IMR-90 (cell line): ENCODE data around the gene NFAT5. TPM values are rescaled to one million over a fixed set of nuclear protein-coding genes. Genes with fewer than 3 reads are reported as not detected.

Source experiments
- ATAC-seq: fragments of 200-7000 bp; cut with Tn5 transposase; 2 replicates; pipeline ENCODE4 v1.9.1; 2020; ENCODE audit warnings: low read depth, mild to moderate bottlenecking, moderate library complexity
- BruUV-seq: library from RNA; stranded (reverse); fragments of 400-500 nt; replicated peaks from 2 replicates; lab custom pipeline; 2021; lab: Mats Ljungman, UMichigan
- CTCF ChIA-PET: fragments of 300-600 bp; formaldehyde crosslinking; extraction: SDS; loops from one replicate; lab custom pipeline; 2021; ENCODE audit warnings: antibody characterized with exemption; lab: Yijun Ruan, JAX
- POLR2A ChIA-PET: fragments of 300-600 bp; sonication (Branson Sonifier 250); formaldehyde crosslinking; loops from one replicate; lab custom pipeline; 2022; ENCODE audit warnings: antibody characterized with exemption; ENCODE audit not compliant: unreplicated experiment; lab: Charles Lee
- DNase-seq: peaks from one replicate; pipeline ENCODE4 v3.0.0; 2013
- H2AFZ ChIP-seq: replicated peaks from 2 replicates; pipeline ENCODE3; 2013; ENCODE audit warnings: low read length, mild to moderate bottlenecking; ENCODE audit not compliant: poor library complexity
- H2AK5ac ChIP-seq: 2 replicates; pipeline ENCODE4 v1.6.1; 2013; ENCODE audit warnings: low read depth, low read length, inconsistent platforms
- H2AK9ac ChIP-seq: replicated peaks from 2 replicates; pipeline ENCODE3; 2013; ENCODE audit warnings: mild to moderate bottlenecking, low read depth, low read length, moderate library complexity; ENCODE audit not compliant: poor library complexity
- H2BK120ac ChIP-seq: 2 replicates; pipeline ENCODE4 v1.6.1; 2013; ENCODE audit warnings: low read depth, low read length, inconsistent platforms
- H2BK15ac ChIP-seq: 3 replicates; pipeline ENCODE4 v1.6.1; 2013; ENCODE audit warnings: low read depth, low read length, inconsistent platforms
- H2BK20ac ChIP-seq: 2 replicates; pipeline ENCODE4 v1.6.1; 2013; ENCODE audit warnings: low read depth, mild to moderate bottlenecking, inconsistent platforms, low read length, moderate library complexity
- H2BK5ac ChIP-seq: 2 replicates; pipeline ENCODE4 v1.6.1; 2013; ENCODE audit warnings: mild to moderate bottlenecking, low read depth, low read length, inconsistent platforms; ENCODE audit not compliant: poor library complexity, severe bottlenecking
- H3K14ac ChIP-seq: replicated peaks from 2 replicates; pipeline ENCODE4 v1.6.1; 2013; ENCODE audit warnings: low read depth, low read length, inconsistent platforms
- H3K18ac ChIP-seq: 2 replicates; pipeline ENCODE4 v1.6.1; 2013; ENCODE audit warnings: low read depth, low read length, control low read depth
- H3K23ac ChIP-seq: 2 replicates; pipeline ENCODE4 v1.6.1; 2013; ENCODE audit warnings: low read depth, low read length, inconsistent platforms
- H3K27ac ChIP-seq: 2 replicates; pipeline ENCODE4 v1.5.1; 2013; ENCODE audit warnings: mild to moderate bottlenecking, control low read depth, low read length; ENCODE audit not compliant: insufficient read depth
- H3K27me3 ChIP-seq: 2 replicates; pipeline ENCODE4 v1.6.1; 2013; ENCODE audit warnings: low read length; ENCODE audit not compliant: control insufficient read depth, insufficient read depth
- H3K36me3 ChIP-seq: 2 replicates; pipeline ENCODE4 v1.6.1; 2013; ENCODE audit warnings: low read length, mixed read lengths; ENCODE audit not compliant: control insufficient read depth, insufficient read depth
- H3K4ac ChIP-seq: 2 replicates; pipeline ENCODE4 v1.6.1; 2013; ENCODE audit warnings: low read depth, low read length, inconsistent platforms
- H3K4me1 ChIP-seq: 2 replicates; pipeline ENCODE4 v1.6.1; 2013; ENCODE audit warnings: low read length, mixed read lengths; ENCODE audit not compliant: control insufficient read depth, insufficient read depth
- H3K4me2 ChIP-seq: 2 replicates; pipeline ENCODE4 v1.6.1; 2013; ENCODE audit warnings: low read depth, mild to moderate bottlenecking, control low read depth, low read length, moderate library complexity
- H3K4me3 ChIP-seq: 2 replicates; pipeline ENCODE4 v1.5.1; 2013; ENCODE audit warnings: low read depth, mild to moderate bottlenecking, control low read depth, low read length, moderate library complexity; ENCODE audit not compliant: insufficient read depth
- H3K56ac ChIP-seq: 2 replicates; pipeline ENCODE4 v1.6.1; 2013; ENCODE audit warnings: low read length, inconsistent platforms; ENCODE audit not compliant: insufficient read depth; ENCODE audit errors: extremely low read depth
- H3K79me1 ChIP-seq, 2 experiments: 2 replicates each; pipeline ENCODE4 v1.6.1; 2013; ENCODE audit warnings: low read length in 2 of 2, inconsistent platforms in 1 of 2, low read depth in 1 of 2
- H3K9ac ChIP-seq: 2 replicates; pipeline ENCODE4 v1.6.1; 2013; ENCODE audit warnings: low read depth, low read length, control low read depth
- H3K9me1 ChIP-seq: 2 replicates; pipeline ENCODE4 v1.6.1; 2013; ENCODE audit warnings: low read length, inconsistent platforms; ENCODE audit not compliant: insufficient read depth
- H3K9me3 ChIP-seq: 2 replicates; pipeline ENCODE4 v1.6.1; 2013; ENCODE audit warnings: low read length; ENCODE audit not compliant: control insufficient read depth, insufficient read depth
- H4K20me1 ChIP-seq: 2 replicates; pipeline ENCODE4 v1.6.1; 2013; ENCODE audit warnings: low read length, inconsistent platforms; ENCODE audit not compliant: insufficient read depth
- H4K5ac ChIP-seq: 2 replicates; pipeline ENCODE4 v1.6.1; 2013; ENCODE audit warnings: mild to moderate bottlenecking, low read depth, low read length, control low read depth
- H4K8ac ChIP-seq, 2 experiments: 2 replicates each; pipeline ENCODE4 v1.6.1; 2013; ENCODE audit warnings: low read depth in 2 of 2, low read length in 2 of 2, control low read depth in 1 of 2, inconsistent platforms in 1 of 2
- H4K91ac ChIP-seq: 2 replicates; pipeline ENCODE4 v1.6.1; 2013; ENCODE audit warnings: low read depth, low read length, inconsistent platforms; ENCODE audit not compliant: insufficient read depth
- BHLHE40 ChIP-seq: fragments of 150-350 bp; IDR thresholded peaks from 2 replicates; pipeline ENCODE4 v1.6.1; 2016; ENCODE audit warnings: mild to moderate bottlenecking, low read depth, low read length
- CEBPB ChIP-seq: IDR thresholded peaks from 2 replicates; pipeline ENCODE4 v1.6.1; 2012; ENCODE audit warnings: low read depth, low read length, improper control_type of control experiment
- MAZ ChIP-seq: IDR thresholded peaks from 2 replicates; pipeline ENCODE4 v1.6.1; 2012; ENCODE audit warnings: low read depth, mild to moderate bottlenecking, low read length, improper control_type of control experiment, moderate library complexity, borderline replicate concordance
- MXI1 ChIP-seq: IDR thresholded peaks from 2 replicates; pipeline ENCODE4 v1.6.1; 2012; ENCODE audit warnings: low read depth, mild to moderate bottlenecking, low read length, moderate library complexity, borderline replicate concordance
- NFE2L2 ChIP-seq: fragments of 150-350 bp; IDR thresholded peaks from 2 replicates; pipeline ENCODE4 v1.6.1; 2016; ENCODE audit warnings: low read depth, mild to moderate bottlenecking, low read length
- RAD21 ChIP-seq: IDR thresholded peaks from 2 replicates; pipeline ENCODE4 v1.6.1; 2012; ENCODE audit warnings: low read length, improper control_type of control experiment
- RFX5 ChIP-seq: IDR thresholded peaks from 2 replicates; pipeline ENCODE4 v1.8.0; 2012; ENCODE audit warnings: low read depth, mild to moderate bottlenecking, low read length, moderate library complexity
- WGBS, 2 experiments: methylation state at CpG; one replicate each; pipeline versions ENCODE4 v1.1.5 to v1.1.7; 2013; ENCODE audit warnings: missing lambda C conversion rate in 2 of 2; ENCODE audit not compliant: insufficient read length in 1 of 2; ENCODE audit errors: extremely low coverage in 2 of 2; 5-methylcytosine and 5-hydroxymethylcytosine counted together
- dilution Hi-C: fragments of 300-500 bp; cut with HindIII; formaldehyde crosslinking; loops from one replicate; pipeline ENCODE4 v1.14.3; 2018; ENCODE audit warnings: low sequenced_read_pairs; ENCODE audit not compliant: unreplicated experiment
- in situ Hi-C: fragments of 300-500 bp; cut with MboI; formaldehyde crosslinking; loops from 3 replicates; pipeline ENCODE4 v1.14.3; 2019; ENCODE audit warnings: low sequenced_read_pairs, inconsistent platforms, mixed read lengths
- intact Hi-C: fragments of 100-400 bp; cut with micrococcal nuclease; formaldehyde crosslinking; loops from 2 replicates; pipeline ENCODE4 v1.10.0; 2022
- polyA plus RNA-seq, 3 experiments: library from polyadenylated mRNA; depleted of rRNA; stranded (reverse); fragments of >200 nt; gene quantifications; 2 replicates each; pipeline ENCODE4 v1.2.3, GENCODE V29; 2012; ENCODE audit warnings: low replicate concordance in 1 of 3
- total RNA-seq: library from RNA; depleted of rRNA; stranded (reverse); fragments of >200 nt; gene quantifications from 2 replicates; pipeline ENCODE4 v1.2.3, GENCODE V29; 2012
- TF ChIP-seq, protein P1 (sequence below): conservative IDR thresholded peaks from 2 replicates; pipeline ENCODE4 v1.5.1; 2012; ENCODE audit warnings: mild to moderate bottlenecking, low read depth, low read length, improper control_type of control experiment

Gene NFAT5
- total and polyA plus RNA-seq, 2 of the 4 experiments (the other 2 are of a cell fraction) = 10.9 to 20.1 TPM

DNA sequence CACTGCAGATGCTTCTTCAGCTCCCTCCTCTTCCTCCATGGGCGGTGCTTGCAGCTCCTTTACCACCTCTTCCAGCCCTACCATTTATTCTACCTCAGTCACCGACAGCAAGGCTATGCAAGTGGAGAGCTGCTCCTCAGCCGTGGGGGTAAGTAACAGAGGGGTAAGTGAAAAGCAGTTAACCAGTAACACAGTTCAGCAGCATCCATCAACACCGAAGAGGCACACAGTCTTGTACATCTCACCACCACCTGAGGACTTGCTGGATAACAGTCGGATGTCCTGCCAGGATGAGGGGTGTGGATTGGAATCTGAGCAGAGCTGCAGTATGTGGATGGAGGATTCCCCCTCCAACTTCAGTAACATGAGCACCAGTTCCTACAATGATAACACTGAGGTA is 81.3 kb downstream of the NFAT5 start:
- Histone ChIP-seq H4K20me1 (peaks cover 15% of the 10 kb centered on the region), H3K9me1 (peaks cover 5% of the 10 kb centered on the region), H4K91ac (no peak overlapping the region), H4K8ac (no peak overlapping the region), H2AFZ (no peak overlapping the region), H2BK5ac (no peak overlapping the region), H4K5ac (no peak overlapping the region), H3K4ac (no peak overlapping the region), H3K36me3 (peaks cover 17% of the 10 kb centered on the region), H2BK120ac (no peak overlapping the region), H2AK5ac (no peak overlapping the region), H2AK9ac (no peak overlapping the region), H3K4me2 (no peak overlapping the region), H3K18ac (no peak overlapping the region), H3K4me3 (no peak overlapping the region), H3K9me3 (no peaks in the 10 kb centered on the region), H3K27me3 (no peaks in the 10 kb centered on the region), H2BK15ac (no peak overlapping the region), H3K14ac (0 out of 2 replicates have a peak overlapping the region, but pooled peaks have one; percentile 29), H3K4me1 (no peaks in the 10 kb centered on the region), H3K9ac (no peak overlapping the region), H2BK20ac (no peak overlapping the region), H3K27ac (no peak overlapping the region), H3K56ac (no peak overlapping the region), H3K79me1 (peaks cover 22 to 33% of the 10 kb centered on the region in 2 experiments), H3K23ac (peak overlapping the region; percentile 8; the same call in 1 of the 2 replicates)
- ATAC-seq (no peak), DNase-seq (no peak)
- dilution Hi-C loops = no loop called here
- intact Hi-C loops = no loop called here
- no CpG with 5 or more reads among the region's 5 CpGs for WGBS, 2 experiments
- TF ChIP-seq, protein P1, sequence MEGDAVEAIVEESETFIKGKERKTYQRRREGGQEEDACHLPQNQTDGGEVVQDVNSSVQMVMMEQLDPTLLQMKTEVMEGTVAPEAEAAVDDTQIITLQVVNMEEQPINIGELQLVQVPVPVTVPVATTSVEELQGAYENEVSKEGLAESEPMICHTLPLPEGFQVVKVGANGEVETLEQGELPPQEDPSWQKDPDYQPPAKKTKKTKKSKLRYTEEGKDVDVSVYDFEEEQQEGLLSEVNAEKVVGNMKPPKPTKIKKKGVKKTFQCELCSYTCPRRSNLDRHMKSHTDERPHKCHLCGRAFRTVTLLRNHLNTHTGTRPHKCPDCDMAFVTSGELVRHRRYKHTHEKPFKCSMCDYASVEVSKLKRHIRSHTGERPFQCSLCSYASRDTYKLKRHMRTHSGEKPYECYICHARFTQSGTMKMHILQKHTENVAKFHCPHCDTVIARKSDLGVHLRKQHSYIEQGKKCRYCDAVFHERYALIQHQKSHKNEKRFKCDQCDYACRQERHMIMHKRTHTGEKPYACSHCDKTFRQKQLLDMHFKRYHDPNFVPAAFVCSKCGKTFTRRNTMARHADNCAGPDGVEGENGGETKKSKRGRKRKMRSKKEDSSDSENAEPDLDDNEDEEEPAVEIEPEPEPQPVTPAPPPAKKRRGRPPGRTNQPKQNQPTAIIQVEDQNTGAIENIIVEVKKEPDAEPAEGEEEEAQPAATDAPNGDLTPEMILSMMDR = no peak
- TF ChIP-seq BHLHE40 = no peak
- no peak for TF ChIP-seq CEBPB
- no peak for TF ChIP-seq MAZ
- TF ChIP-seq RFX5 = no peak
- no peak for TF ChIP-seq RAD21
- no peak for TF ChIP-seq MXI1
- no peak for TF ChIP-seq NFE2L2
- ChIA-PET POLR2A (no interaction called here), CTCF (no interaction called here)
- in situ Hi-C loops = no loop called here
- TSS peak; percentile 13 for BruUV-seq
